Panc1 (cell line): ENCODE measurements around the gene NEUROD1.

ENCODE experiments used
- POLR2AphosphoS5 ChIP-seq: IDR thresholded peaks from 2 replicates; pipeline ENCODE4 v1.6.1; 2012; ENCODE audit warnings: mild to moderate bottlenecking, low read depth, low read length, moderate library complexity
- SIN3A ChIP-seq: IDR thresholded peaks from 2 replicates; pipeline ENCODE4 v1.6.1; 2012; ENCODE audit warnings: low read depth, mild to moderate bottlenecking, low read length, moderate library complexity, borderline replicate concordance; ENCODE audit not compliant: insufficient read depth
- TCF7L2 ChIP-seq: IDR thresholded peaks from 2 replicates; pipeline ENCODE4 v1.6.1; 2011; ENCODE audit warnings: mild to moderate bottlenecking, low read depth, low read length, inconsistent platforms
- TF ChIP-seq, protein P1 (sequence below): fragments of 450-650 bp; IDR thresholded peaks from 2 replicates; pipeline ENCODE4 v1.5.1; 2017; ENCODE audit warnings: mild to moderate bottlenecking
- TF ChIP-seq, protein P2 (sequence below), 2 experiments: IDR thresholded peaks; 2 replicates each; pipeline ENCODE4 v1.6.1; 2011 to 2012; ENCODE audit warnings: low read depth in 2 of 2, control low read depth in 1 of 2, low read length in 1 of 2, mild to moderate bottlenecking in 1 of 2, moderate library complexity in 1 of 2; ENCODE audit not compliant: insufficient read depth in 1 of 2

GRCh38 chr2:181648478-181649155 lies 31.7 kb downstream of the NEUROD1 start:
- TF ChIP-seq, protein P1, sequence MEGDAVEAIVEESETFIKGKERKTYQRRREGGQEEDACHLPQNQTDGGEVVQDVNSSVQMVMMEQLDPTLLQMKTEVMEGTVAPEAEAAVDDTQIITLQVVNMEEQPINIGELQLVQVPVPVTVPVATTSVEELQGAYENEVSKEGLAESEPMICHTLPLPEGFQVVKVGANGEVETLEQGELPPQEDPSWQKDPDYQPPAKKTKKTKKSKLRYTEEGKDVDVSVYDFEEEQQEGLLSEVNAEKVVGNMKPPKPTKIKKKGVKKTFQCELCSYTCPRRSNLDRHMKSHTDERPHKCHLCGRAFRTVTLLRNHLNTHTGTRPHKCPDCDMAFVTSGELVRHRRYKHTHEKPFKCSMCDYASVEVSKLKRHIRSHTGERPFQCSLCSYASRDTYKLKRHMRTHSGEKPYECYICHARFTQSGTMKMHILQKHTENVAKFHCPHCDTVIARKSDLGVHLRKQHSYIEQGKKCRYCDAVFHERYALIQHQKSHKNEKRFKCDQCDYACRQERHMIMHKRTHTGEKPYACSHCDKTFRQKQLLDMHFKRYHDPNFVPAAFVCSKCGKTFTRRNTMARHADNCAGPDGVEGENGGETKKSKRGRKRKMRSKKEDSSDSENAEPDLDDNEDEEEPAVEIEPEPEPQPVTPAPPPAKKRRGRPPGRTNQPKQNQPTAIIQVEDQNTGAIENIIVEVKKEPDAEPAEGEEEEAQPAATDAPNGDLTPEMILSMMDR: no peak
- no peak for TF ChIP-seq POLR2AphosphoS5
- no peak for TF ChIP-seq SIN3A
- TF ChIP-seq TCF7L2: no peak
- TF ChIP-seq, protein P2, sequence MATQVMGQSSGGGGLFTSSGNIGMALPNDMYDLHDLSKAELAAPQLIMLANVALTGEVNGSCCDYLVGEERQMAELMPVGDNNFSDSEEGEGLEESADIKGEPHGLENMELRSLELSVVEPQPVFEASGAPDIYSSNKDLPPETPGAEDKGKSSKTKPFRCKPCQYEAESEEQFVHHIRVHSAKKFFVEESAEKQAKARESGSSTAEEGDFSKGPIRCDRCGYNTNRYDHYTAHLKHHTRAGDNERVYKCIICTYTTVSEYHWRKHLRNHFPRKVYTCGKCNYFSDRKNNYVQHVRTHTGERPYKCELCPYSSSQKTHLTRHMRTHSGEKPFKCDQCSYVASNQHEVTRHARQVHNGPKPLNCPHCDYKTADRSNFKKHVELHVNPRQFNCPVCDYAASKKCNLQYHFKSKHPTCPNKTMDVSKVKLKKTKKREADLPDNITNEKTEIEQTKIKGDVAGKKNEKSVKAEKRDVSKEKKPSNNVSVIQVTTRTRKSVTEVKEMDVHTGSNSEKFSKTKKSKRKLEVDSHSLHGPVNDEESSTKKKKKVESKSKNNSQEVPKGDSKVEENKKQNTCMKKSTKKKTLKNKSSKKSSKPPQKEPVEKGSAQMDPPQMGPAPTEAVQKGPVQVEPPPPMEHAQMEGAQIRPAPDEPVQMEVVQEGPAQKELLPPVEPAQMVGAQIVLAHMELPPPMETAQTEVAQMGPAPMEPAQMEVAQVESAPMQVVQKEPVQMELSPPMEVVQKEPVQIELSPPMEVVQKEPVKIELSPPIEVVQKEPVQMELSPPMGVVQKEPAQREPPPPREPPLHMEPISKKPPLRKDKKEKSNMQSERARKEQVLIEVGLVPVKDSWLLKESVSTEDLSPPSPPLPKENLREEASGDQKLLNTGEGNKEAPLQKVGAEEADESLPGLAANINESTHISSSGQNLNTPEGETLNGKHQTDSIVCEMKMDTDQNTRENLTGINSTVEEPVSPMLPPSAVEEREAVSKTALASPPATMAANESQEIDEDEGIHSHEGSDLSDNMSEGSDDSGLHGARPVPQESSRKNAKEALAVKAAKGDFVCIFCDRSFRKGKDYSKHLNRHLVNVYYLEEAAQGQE (IDR thresholded peaks at IDR 0.05; ENCODE audit: insufficient read depth in 1 of 2, low read depth in 2 of 2, low read length in 1 of 2): no peak
